ENCODE data around the gene PCAT7.

PCAT7 gene

DNA sequence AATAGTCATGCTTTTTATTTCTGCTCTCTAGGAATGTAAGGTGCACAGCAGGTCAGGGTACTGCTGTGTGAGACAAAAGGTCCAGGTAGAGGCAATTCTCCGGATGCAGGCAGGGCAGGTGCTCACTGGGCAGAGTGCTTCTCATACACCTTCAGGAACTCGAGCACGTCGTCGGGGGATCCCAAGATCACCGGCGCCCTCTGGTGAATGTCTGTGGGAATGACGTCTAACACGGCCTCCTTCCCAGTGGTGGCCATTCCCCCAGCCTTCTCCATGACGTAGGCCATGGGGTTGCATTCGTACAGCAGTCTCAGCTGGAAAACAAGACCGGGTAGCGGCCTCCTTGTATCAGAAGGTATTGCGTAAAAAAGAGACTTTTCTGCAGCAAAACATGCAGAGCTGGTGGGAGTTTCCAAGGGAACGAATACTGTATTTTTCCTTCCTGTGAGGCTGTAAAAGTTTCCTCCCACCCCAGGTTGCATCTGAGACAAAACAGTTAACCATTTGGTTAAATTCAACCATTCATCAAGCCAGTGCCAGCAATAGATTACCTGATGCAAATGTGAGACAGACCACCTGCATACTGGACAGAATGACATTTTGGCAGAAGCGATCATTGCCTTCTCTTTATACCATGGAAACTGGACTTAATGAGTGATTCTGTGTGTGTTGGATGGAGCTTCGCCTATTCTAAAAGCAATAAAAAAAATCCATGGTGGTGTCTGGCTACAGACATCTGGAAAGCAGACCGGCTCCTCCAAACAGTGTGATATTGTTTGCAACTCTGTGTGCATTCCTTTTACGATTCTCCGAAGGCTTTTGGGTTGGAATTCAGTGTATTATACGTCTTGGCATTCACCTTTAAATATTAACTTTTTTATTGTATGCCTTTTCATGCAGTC, 48.6 kb downstream of the PCAT7 start:
- H3K27ac ChIP-seq (ENCODE audit: low read depth, low read length), result no peak overlapping the region
- H3K9ac ChIP-seq (ENCODE audit: low read length), result no peak overlapping the region
- H3K36me3 ChIP-seq (ENCODE audit: control insufficient read depth, insufficient read depth, low read length), result no peaks in the 10 kb centered on the region
- no peaks in the 10 kb centered on the region for H3K9me3 ChIP-seq (ENCODE audit: control insufficient read depth, insufficient read depth, low read depth, low read length)
- peaks cover 5% of the 10 kb centered on the region; the same call in 1 of the 2 replicates for H3K27me3 ChIP-seq (ENCODE audit: control insufficient read depth, insufficient read depth, low read length)
- no peak overlapping the region for H3K4me3 ChIP-seq (ENCODE audit: low read depth, low read length)
- peaks cover 12% of the 10 kb centered on the region; the same call in 1 of the 2 replicates for H3K4me1 ChIP-seq (ENCODE audit: control insufficient read depth, insufficient read depth, low read length)

DNA sequence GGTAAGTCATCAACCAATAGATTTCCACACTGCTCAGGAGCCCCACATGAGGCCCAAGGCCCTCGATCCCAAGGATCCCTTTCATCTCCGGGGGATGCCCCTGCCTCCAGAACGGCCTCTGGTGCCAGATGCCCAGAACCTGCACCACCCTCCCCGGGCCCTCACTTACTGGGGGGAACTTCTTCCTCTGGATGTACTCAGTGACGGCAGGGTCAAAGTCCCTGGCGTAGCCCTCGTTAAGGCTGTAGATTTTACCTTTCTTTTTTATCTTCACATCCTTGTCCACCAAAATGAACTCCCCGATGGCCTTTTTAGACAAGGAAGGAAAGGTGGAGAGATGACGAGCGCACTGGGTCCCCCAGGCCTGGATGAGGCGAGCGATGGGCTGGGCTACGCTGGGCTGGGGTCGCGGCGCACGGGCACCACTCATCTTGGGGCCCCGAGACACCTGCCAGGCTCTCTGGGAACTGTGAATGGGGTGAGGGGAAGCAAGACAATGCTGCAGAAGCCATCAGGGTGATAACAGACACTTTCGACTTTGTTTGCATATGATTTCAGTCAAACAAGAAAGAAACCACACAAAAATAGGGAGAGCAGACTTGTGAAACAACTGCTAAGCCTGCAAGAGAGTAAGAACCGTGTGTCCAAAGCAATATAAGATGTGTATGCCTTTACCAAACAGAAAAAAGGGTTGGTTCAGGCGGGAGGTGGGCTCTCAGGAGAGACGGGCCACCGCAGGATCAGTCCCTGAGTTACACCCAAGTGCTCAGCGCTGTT, 52.0 kb downstream of the PCAT7 start:
- peaks cover 14% of the 10 kb centered on the region; the same call in 1 of the 2 replicates for H3K4me1 ChIP-seq (ENCODE audit: control insufficient read depth, insufficient read depth, low read length)
- H3K36me3 ChIP-seq (ENCODE audit: control insufficient read depth, insufficient read depth, low read length), result no peaks in the 10 kb centered on the region
- no peaks in the 10 kb centered on the region for H3K9me3 ChIP-seq (ENCODE audit: control insufficient read depth, insufficient read depth, low read depth, low read length)
- H3K4me3 ChIP-seq (ENCODE audit: low read depth, low read length), result no peak overlapping the region
- H3K27ac ChIP-seq (ENCODE audit: low read depth, low read length), result no peak overlapping the region
- no peak overlapping the region for H3K9ac ChIP-seq (ENCODE audit: low read length)
- H3K27me3 ChIP-seq (ENCODE audit: control insufficient read depth, insufficient read depth, low read length), result peaks cover 5% of the 10 kb centered on the region; the same call in 1 of the 2 replicates

GRCh38 chr9:94607423-94607691, 52.5 kb downstream of the PCAT7 start:
- Histone ChIP-seq H3K9ac (ENCODE audit: low read length) (no peak overlapping the region), H3K27me3 (ENCODE audit: control insufficient read depth, insufficient read depth, low read length) (peaks cover 5% of the 10 kb centered on the region; the same call in 1 of the 2 replicates), H3K4me3 (ENCODE audit: low read depth, low read length) (no peak overlapping the region), H3K27ac (ENCODE audit: low read depth, low read length) (no peak overlapping the region), H3K4me1 (ENCODE audit: control insufficient read depth, insufficient read depth, low read length) (peaks cover 14% of the 10 kb centered on the region; the same call in 1 of the 2 replicates), H3K36me3 (ENCODE audit: control insufficient read depth, insufficient read depth, low read length) (no peaks in the 10 kb centered on the region), H3K9me3 (ENCODE audit: control insufficient read depth, insufficient read depth, low read depth, low read length) (no peaks in the 10 kb centered on the region)

DNA sequence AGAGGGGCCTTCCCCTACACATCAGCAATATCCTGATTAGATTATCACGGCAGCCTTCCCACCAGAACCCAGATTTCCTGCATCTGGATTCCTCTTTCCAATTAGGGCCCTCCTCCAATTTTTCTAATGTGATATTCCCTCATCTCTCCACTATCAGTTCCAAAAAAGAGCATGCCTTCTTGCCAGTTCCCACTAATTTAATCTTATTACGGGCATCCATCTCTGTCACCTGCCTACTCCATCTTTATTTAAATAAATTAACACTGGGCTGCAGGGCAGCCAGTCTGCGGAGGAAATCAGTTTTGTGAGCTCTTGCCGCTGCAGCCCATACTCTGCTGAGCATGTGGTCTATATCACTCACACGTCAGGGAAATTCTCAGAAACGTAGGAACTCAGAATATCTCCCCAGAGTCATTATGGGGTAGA, 55.3 kb downstream of the PCAT7 start:
- Histone ChIP-seq H3K4me1 (ENCODE audit: control insufficient read depth, insufficient read depth, low read length) (peaks cover 14% of the 10 kb centered on the region; the same call in 1 of the 2 replicates), H3K9me3 (ENCODE audit: control insufficient read depth, insufficient read depth, low read depth, low read length) (no peaks in the 10 kb centered on the region), H3K27ac (ENCODE audit: low read depth, low read length) (no peak overlapping the region), H3K36me3 (ENCODE audit: control insufficient read depth, insufficient read depth, low read length) (no peaks in the 10 kb centered on the region), H3K9ac (ENCODE audit: low read length) (no peak overlapping the region), H3K27me3 (ENCODE audit: control insufficient read depth, insufficient read depth, low read length) (peaks cover 5% of the 10 kb centered on the region; the same call in 1 of the 2 replicates), H3K4me3 (ENCODE audit: low read depth, low read length) (no peak overlapping the region)

DNA sequence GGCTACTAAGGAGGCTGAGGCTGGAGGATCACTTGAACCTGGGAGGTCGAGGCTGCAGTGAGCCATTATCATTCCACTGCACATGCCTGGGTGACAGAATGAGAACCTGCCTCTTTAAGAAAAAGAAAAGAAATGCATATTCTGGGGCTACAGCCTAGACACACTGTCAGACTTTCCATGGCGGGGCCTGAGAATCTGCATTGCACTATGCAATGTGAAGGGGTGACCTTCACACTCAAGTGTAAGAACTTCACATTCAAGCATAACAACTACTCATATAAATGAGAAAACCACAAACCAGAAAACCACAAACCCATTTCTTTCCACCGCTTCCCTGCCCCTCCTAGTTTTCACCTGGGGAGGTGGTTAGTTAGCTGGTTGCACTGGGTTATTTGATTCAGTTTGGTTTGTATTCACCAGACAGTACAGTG, 56.8 kb downstream of the PCAT7 start:
- Histone ChIP-seq H3K36me3 (ENCODE audit: control insufficient read depth, insufficient read depth, low read length) (no peaks in the 10 kb centered on the region), H3K9me3 (ENCODE audit: control insufficient read depth, insufficient read depth, low read depth, low read length) (no peaks in the 10 kb centered on the region), H3K27me3 (ENCODE audit: control insufficient read depth, insufficient read depth, low read length) (peaks cover 5% of the 10 kb centered on the region; the same call in 1 of the 2 replicates), H3K4me1 (ENCODE audit: control insufficient read depth, insufficient read depth, low read length) (peaks cover 14% of the 10 kb centered on the region; the same call in 1 of the 2 replicates), H3K4me3 (ENCODE audit: low read depth, low read length) (no peak overlapping the region), H3K9ac (ENCODE audit: low read length) (no peak overlapping the region), H3K27ac (ENCODE audit: low read depth, low read length) (no peak overlapping the region)

DNA sequence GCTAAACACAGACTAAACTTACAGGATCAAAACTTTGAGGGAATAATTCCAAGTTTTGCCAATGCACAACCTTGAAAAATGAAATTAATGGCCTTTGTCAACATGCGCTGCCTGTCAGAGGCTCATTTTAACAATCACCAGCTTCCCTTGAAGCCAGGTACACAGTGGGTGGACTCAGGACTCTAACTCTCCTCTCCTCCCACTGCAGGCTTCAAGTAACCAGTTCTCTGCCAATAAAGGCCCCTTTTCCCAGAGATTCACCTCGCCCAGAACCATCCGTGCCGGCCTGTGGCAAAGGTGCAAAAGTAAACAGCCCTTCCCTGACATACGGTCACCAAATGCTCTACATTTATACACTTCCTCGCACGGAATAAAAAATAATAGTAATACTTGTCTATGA, 57.2 kb downstream of the PCAT7 start:
- H3K27me3 ChIP-seq (ENCODE audit: control insufficient read depth, insufficient read depth, low read length), result peaks cover 5% of the 10 kb centered on the region; the same call in 1 of the 2 replicates
- H3K27ac ChIP-seq (ENCODE audit: low read depth, low read length), result no peak overlapping the region
- H3K36me3 ChIP-seq (ENCODE audit: control insufficient read depth, insufficient read depth, low read length), result no peaks in the 10 kb centered on the region
- H3K9ac ChIP-seq (ENCODE audit: low read length), result no peak overlapping the region
- no peaks in the 10 kb centered on the region for H3K9me3 ChIP-seq (ENCODE audit: control insufficient read depth, insufficient read depth, low read depth, low read length)
- no peak overlapping the region for H3K4me3 ChIP-seq (ENCODE audit: low read depth, low read length)
- peaks cover 14% of the 10 kb centered on the region; the same call in 1 of the 2 replicates for H3K4me1 ChIP-seq (ENCODE audit: control insufficient read depth, insufficient read depth, low read length)

DNA sequence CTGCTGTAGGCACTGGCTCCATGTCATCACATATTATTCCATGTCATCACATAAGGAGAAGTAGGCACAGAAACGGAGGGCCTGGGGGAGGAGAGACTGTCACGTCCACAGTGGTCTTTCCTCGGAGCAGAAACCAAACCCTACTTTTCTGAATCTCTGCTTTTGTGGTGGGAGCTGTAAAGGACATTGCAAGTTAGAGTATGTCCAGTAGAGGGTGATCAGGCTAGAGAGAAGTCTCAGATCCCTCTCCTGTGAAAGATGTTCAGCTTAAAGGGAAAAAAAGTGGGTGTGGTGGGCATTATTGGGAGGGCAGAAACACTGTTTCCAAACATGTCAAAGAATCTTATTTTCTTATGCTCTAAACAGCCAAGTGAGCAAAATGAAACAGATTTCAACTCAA, 58.1 kb downstream of the PCAT7 start:
- no peaks in the 10 kb centered on the region for H3K9me3 ChIP-seq (ENCODE audit: control insufficient read depth, insufficient read depth, low read depth, low read length)
- H3K36me3 ChIP-seq (ENCODE audit: control insufficient read depth, insufficient read depth, low read length), result no peaks in the 10 kb centered on the region
- no peak overlapping the region for H3K9ac ChIP-seq (ENCODE audit: low read length)
- H3K4me3 ChIP-seq (ENCODE audit: low read depth, low read length), result no peak overlapping the region
- H3K27ac ChIP-seq (ENCODE audit: low read depth, low read length), result no peak overlapping the region
- H3K4me1 ChIP-seq (ENCODE audit: control insufficient read depth, insufficient read depth, low read length), result peaks cover 7% of the 10 kb centered on the region; the same call in 1 of the 2 replicates
- H3K27me3 ChIP-seq (ENCODE audit: control insufficient read depth, insufficient read depth, low read length), result no peaks in the 10 kb centered on the region

DNA sequence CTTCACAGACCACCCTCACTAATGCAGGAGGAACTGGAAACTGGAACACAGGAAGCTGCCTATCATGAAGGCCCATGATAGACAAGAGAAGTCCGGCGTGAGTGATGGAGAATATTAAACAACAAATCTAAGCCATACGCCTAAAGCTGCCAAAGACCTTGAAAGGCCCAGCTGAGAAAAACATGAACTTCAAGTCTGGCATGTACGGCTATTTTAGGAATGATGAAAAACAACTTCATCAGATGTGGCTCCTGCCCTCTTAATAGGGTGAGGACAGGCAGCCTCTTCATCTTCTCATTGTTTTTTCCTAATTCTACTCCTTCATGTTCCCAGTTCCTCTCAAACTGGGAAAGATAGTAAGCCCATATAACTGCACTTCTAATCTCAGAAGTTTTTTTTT, 64.1 kb downstream of the PCAT7 start:
- Histone ChIP-seq H3K9me3 (ENCODE audit: control insufficient read depth, insufficient read depth, low read depth, low read length) (no peaks in the 10 kb centered on the region), H3K27ac (ENCODE audit: low read depth, low read length) (no peak overlapping the region), H3K4me1 (ENCODE audit: control insufficient read depth, insufficient read depth, low read length) (no peaks in the 10 kb centered on the region), H3K9ac (ENCODE audit: low read length) (no peak overlapping the region), H3K27me3 (ENCODE audit: control insufficient read depth, insufficient read depth, low read length) (no peaks in the 10 kb centered on the region), H3K36me3 (ENCODE audit: control insufficient read depth, insufficient read depth, low read length) (no peaks in the 10 kb centered on the region), H3K4me3 (ENCODE audit: low read depth, low read length) (no peak overlapping the region)

All from HUES6 (cell line).